ENCODE results near the gene MYADML2.
A peak's percentile ranks its signal among the peaks of the same experiment; 100 is the strongest.

The MYADML2 gene

DNA sequence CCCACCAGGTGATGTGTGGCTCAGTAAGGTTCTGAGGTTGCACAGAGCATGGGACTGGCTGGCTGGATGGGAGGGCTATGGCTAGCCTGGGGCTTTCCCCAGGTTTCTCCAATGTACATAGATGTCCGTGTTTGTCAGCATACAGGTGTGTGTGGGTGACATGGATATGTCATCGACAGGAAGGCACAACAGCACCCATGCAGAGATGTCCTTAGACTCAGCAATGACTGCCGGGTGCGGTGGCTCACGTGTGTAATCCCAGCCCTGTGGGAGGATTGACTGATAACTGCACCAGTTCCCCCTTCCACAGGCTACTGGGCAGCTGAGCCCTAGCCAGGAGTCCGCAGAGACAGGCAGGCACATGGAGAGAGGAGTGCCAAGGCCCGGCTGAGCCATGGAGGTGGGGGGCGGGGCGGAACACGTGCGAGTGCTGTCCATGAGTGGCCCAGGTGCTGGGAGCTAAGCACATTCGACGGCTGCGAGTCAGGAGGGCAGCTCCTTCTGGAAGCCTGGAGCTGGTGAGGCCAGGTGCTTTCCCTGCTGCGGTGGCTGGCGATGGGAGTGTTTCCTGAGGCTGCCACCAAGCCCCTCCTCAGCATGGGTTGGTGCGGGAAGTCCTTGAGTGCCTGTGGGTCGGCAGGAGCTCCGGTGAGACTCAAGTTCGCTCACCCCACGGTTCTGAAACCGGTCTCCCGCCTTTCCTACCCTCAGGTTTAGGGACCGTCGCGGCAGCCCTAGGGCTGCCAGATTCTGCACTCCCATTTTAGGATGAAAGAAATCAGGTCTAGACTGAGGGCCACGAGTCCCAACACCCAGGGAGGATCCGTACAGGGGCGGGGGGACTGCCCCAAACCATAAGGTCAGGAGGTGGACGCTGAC is 29.5 kb upstream of the MYADML2 start:
- TF ChIP-seq, protein P1, sequence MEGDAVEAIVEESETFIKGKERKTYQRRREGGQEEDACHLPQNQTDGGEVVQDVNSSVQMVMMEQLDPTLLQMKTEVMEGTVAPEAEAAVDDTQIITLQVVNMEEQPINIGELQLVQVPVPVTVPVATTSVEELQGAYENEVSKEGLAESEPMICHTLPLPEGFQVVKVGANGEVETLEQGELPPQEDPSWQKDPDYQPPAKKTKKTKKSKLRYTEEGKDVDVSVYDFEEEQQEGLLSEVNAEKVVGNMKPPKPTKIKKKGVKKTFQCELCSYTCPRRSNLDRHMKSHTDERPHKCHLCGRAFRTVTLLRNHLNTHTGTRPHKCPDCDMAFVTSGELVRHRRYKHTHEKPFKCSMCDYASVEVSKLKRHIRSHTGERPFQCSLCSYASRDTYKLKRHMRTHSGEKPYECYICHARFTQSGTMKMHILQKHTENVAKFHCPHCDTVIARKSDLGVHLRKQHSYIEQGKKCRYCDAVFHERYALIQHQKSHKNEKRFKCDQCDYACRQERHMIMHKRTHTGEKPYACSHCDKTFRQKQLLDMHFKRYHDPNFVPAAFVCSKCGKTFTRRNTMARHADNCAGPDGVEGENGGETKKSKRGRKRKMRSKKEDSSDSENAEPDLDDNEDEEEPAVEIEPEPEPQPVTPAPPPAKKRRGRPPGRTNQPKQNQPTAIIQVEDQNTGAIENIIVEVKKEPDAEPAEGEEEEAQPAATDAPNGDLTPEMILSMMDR (IDR thresholded peaks at IDR 0.05; ENCODE audit: low read depth, low read length, missing control alignments) = no peak
- no peak for DNase-seq (ENCODE audit: low read depth)
- H3K4me3 ChIP-seq (ENCODE audit: low read depth, low read length) = peak overlapping the region; percentile 82

DNA sequence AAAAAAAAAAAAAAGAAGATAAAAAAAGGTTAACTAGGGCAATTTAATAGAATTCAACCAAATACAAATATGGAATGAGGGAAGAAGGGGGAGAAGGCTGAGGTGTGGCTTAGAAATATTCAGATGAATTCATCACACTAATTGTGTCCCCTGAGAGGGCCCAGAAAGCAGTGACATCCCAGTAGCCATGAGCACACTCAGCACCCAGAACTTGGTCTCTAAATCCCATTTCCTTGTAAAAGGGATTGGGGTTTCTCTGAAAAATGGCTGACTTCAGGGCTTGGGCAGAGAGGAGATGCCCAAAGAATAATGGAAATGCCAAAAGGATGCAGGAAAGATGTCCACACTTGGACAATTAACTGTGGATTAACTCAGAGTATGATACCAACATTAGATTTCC is 26.4 kb upstream of the MYADML2 start:
- TF ChIP-seq, protein P1 (IDR thresholded peaks at IDR 0.05; ENCODE audit: low read depth, low read length, missing control alignments) = no peak

DNA sequence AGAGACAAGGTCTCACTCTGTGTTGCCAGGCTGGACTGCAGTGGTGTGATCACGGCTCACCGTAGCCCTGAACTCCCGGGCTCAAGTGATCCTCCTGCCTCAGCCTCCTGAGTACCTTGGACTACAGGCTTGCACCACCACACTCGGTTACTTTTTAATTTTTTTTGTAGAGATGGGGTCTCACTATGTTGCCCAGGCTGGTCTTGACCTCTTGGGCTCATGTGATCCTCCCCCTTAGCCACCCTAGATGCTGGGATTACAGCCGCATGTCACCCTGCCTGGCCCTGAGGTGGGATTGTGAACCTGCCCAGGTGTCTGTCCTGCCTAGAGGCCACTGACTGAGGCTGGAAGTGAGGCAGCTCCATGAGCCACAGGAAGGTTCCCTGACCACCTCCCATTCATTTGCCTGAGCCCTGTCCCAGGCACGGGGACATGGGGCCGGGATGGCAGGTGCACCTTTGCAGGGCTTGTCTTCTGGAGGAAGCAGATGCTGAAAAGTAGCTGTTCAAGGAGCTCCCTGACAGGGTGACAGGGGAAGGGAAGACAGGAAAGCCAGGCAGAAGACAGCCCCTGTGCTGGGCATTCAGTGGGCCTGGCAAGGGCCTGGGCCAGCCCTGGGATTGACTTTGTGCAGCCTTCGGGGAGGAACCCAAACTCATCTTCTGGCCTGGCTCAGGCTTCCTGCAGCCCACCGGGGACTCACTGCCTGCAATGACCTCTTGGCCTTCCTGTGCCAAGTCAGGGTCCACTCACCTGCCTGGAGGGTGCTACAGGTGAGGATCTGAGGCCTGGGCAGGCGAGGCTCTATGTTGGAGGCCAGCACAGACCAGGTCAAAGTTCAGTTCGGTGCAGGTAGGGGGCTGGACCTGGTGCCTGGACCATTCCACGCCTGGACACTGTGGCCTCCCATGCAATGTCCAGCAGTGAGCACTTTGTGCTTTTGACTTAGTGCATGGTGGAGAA is 22.1 kb upstream of the MYADML2 start:
- H3K4me3 ChIP-seq (ENCODE audit: low read depth, low read length) = no peak overlapping the region
- DNase-seq (ENCODE audit: low read depth) = no peak
- TF ChIP-seq, protein P1 (IDR thresholded peaks at IDR 0.05; ENCODE audit: low read depth, low read length, missing control alignments) = no peak

More for the DNA sequence above, 26.4 kb upstream of the MYADML2 start:
- no peak overlapping the region for H3K4me3 ChIP-seq (ENCODE audit: low read depth, low read length)
- DNase-seq (ENCODE audit: low read depth) = no peak

GRCh38 chr17:81968396-81968745 is 21.3 kb upstream of the MYADML2 start:
- DNase-seq (ENCODE audit: low read depth) = no peak
- no peak overlapping the region for H3K4me3 ChIP-seq (ENCODE audit: low read depth, low read length)
- TF ChIP-seq, protein P1 (IDR thresholded peaks at IDR 0.05; ENCODE audit: low read depth, low read length, missing control alignments) = no peak

DNA sequence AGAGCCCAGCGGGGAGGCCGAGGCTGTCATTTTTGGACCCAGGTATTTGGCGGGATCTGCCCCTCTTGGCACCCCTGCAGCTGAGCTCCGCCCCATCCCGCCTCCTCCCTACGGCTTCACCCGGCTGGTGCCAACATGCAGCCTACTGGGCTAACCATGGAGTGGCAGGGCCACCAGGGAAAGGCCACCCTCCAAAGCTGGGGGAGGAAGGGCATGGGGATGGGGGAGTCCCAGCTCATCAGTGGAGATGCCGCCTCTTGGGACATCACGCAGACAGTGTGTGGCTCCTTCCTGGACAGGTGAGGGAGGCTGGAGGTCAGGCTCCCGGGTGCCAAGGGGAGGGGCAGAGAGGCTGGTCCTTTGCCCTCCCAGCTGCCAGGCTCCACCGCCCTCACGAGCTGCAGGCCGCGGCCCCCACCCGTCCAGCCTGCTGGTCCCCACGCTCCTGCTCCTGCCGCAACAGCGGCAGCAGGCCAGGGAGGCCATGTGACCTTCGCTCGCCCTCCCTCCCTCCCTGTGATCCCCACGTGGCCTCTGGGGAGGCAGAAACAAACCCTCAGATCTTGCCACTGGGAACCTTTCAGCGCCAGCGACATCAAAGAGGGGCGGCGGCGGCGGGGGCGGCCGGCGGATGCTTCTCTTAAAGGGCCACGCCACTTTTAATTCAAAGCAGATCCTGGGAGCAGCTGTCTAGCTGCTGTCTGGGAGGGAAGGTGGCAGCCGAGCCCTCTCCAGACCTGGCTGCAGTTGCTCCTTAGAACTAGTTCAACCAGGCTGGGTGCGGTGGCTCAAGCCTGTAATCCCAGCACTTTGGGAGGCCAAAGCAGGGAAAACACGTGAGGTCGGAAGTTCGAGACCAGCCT is 20.7 kb upstream of the MYADML2 start:
- no peak overlapping the region for H3K4me3 ChIP-seq (ENCODE audit: low read depth, low read length)
- TF ChIP-seq, protein P1 (IDR thresholded peaks at IDR 0.05; ENCODE audit: low read depth, low read length, missing control alignments) = no peak
- DNase-seq (ENCODE audit: low read depth) = no peak

- TF ChIP-seq, protein P1 (IDR thresholded peaks at IDR 0.05; ENCODE audit: low read depth, low read length, missing control alignments) = no peak
- H3K4me3 ChIP-seq (ENCODE audit: low read depth, low read length) = no peak overlapping the region
- no peak for DNase-seq (ENCODE audit: low read depth)
These were observed 20.2 kb upstream of the MYADML2 start for GRCh38 chr17:81967244-81967532.
